ENCODE results near the gene FAM184A. TPM values are rescaled to one million over a fixed set of nuclear protein-coding genes. Genes with fewer than 3 reads are reported as not detected.

FAM184A gene
- total RNA-seq, 1 experiment from 2014 or later: 3.1 TPM

DNA sequence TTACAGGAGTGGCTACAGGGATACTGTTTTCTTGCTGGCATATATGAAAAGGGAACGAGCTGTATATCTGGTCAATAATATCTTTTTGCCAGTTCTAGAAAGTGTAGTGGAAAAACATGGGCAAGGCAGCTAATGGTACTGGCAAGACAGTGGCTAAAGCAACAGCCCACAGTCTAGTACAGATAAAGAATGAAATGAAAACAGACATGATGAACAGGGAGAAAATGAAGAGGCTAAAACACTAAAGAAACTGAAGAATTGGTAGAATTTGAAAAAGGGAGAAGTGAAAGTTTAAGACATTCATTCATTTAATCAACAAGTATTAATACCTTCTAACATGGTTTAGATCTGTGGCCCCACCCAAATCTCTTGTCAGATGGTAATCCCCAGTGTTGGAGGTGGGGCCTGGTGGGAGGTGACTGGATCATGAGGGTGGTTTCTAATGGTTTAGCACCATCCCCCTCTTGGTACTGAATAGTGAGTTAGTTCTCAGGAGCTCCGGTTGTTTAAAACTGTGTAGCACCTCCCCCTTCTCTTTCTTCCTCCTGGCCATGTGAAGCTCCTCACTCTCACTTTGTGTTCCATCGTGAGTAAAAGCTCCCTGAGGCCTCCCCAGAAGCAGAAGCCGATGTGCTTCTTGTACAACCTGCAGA, 18.1 kb downstream of the FAM184A start:
- no peak for DNase-seq (ENCODE audit: low spot score)

DNA sequence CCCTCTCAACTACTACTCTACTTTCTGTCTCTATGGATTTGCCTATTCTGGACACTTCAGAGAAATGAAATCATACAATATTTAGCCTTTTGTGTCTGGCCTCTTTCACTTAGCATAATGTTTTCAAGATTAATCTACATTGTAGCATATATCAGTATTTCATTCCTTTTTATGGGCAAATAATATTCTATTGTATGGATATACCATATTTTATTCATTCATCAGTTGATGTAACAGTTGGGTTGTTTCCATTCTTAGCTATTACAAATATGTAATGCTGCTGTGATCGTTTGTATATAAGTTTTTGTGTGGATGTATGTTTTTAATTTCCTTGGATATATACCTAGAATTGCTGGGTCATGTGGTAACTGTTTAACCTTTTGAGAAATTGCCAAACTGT, 23.4 kb downstream of the FAM184A start:
- no peak for DNase-seq (ENCODE audit: low spot score)

- DNase-seq (ENCODE audit: low spot score): no peak
These were observed 25.5 kb downstream of the FAM184A start for GRCh38 chr6:119052987-119053386.

DNA sequence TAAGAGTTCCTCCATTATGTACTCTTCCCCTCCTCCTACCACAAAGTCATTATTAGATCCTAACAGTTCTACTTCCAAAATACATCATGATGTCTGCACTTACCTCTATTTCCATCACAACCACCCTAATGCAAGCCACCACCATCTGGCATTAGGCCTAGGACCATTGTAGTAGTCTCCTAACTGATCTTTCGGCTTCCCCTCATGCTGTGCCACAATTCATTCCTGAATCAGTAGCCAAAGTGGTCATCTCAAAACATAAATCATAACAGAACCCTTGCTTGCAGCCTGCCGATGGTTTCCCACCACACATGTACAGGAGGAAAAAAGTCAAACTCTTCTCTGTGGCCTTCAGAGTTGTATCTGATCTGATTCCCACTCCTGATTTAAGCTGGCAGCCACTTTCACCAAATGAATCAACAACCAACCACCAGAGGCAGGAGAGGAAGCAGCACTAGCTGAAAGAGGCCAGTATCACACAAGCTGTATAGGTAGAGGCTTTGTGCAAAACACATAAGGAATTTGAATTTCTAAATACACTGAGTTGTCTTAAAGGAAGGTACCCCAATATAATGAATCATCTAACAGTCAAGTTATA, 26.1 kb downstream of the FAM184A start:
- no peak for DNase-seq (ENCODE audit: low spot score)

GRCh38 chr6:119044255-119044654, 34.2 kb downstream of the FAM184A start:
- DNase-seq (ENCODE audit: low spot score): no peak

DNA sequence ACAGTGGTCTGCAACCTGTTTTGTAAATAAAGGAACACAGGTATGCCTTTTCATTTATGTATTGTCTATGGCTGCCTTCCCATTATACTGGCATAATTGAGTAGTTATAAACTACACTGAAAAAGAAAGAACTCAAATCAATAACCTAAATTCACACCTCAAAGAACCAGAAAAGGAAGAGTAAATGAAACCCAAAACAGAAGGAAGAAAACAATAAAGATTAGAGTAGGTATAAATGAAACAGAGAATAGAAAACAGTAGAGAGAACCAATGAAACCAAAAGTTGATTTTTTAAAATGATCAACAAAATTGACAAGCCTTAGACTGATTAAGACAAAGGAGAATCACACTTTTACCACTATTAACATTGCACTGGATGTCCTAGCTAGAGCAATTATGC, 34.7 kb downstream of the FAM184A start:
- no peak for DNase-seq (ENCODE audit: low spot score)

DNA sequence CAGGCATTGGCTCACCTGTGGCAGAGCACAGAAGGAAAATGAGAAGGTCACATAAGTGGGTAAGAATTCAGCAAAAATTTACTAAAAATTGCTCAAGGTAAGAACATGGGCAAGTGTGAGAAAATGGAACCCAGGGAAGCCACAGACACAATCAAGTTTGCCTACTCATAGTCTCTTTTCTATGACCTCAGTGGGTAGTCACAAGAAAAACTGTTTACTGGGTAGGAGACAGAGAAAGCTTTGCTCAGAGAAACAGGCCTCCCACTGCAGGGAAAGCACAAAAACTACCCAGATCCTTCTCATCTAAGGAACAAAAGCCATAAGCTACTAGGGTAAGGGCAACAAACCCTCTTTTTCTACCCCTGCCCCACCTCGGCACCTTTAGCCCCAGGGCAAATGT, 35.2 kb downstream of the FAM184A start:
- no peak for DNase-seq (ENCODE audit: low spot score)

DNA sequence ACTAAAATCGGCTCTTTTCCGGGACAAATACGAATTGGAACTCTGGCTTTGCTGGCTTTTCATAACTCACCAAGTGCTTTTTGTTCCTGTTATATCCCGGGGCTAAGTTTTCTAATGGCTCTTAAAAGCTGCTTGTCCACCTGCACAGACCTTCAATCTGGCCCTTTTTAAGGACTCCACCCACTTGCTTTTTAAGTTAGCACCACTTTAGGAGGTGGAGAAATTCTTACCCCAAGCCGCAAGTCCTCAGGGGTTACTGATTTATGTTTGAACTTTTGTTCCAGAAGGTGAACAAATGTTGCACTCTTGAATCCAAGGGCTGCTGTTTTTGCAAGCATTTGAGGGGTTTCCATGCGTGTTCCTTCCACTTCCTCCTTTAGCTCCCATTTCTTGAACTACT, 37.8 kb downstream of the FAM184A start:
- no peak for DNase-seq (ENCODE audit: low spot score)

DNA sequence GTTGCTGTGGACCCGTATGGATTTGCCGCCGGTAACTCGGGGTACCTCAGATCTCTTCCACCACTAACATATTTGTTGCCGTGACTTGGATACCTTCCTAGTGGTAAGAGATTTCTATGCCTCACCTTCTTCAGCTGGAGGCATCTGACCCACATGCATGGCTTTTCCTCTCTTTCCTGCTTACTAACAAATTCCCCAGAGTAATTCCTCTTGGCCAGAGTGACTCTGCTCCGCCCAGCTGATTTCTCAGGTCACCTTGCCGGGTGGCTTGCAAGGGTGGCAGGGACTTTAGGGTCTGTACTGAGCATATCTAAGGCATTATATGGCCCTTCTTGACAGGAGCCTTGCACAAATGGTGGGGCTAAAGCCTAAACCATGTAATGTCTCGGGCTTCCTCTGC, 38.2 kb downstream of the FAM184A start:
- DNase-seq (ENCODE audit: low spot score): no peak

DNA sequence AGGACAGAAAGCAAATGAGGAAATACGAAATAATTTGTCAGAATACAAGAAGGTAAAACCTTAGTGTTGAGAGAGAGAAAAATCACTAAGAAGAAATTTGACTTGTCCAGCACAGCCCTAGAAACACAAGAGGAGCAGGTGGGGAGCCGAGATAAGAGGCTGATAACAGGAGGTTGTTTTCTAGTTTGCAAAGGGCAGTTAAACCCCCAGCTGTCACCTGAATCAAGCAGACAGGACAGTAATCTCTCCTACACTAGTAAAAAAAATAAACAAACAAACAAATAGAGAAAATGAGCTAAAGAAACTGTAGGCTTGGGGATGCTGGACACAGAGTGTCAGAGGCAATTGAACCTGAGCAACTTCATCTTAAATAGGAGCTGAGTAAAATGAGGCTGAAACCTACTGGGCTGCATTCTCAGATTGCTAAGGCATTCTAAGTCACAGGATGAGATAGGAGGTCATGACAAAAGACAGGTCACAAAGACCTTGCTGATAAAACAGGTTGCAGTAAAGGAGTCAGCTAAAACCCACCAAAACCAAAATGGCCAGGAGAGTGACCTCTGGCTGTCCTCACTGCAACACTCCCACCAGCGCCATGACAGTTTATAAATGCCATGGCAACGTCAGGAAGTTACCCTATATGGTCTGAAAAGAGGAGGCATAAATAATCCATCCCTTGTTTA, 40.4 kb downstream of the FAM184A start:
- DNase-seq (ENCODE audit: low spot score): no peak

- no peak for DNase-seq (ENCODE audit: low spot score)
These were observed 41.2 kb downstream of the FAM184A start for GRCh38 chr6:119037264-119037663.

GRCh38 chr6:119036081-119036480, 42.4 kb downstream of the FAM184A start:
- no peak for DNase-seq (ENCODE audit: low spot score)

GRCh38 chr6:119035459-119035858, 43.0 kb downstream of the FAM184A start:
- DNase-seq (ENCODE audit: low spot score): no peak

GRCh38 chr6:119034827-119035458, 43.5 kb downstream of the FAM184A start:
- no peak for DNase-seq (ENCODE audit: low spot score)

DNA sequence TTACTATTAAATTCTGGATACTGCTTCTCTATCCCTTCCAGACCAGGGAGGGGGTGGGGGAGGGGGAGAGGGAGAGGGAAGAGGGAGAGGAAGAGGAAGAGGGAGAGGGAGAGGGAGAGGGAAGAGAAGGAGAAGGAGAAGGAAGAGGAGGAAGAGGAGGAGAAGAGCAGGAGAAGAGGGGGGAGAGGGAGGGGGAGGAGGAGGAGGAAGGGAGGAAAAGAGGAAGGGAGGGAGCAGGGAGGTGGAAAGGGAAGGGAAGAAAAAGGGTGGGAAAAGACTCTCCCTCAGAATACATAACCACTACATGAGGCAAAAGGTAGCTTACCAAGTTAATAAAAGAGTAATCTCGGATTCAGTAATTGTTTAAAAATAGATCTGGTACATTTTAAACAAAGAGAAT, 46.0 kb downstream of the FAM184A start:
- DNase-seq (ENCODE audit: low spot score): no peak

DNA sequence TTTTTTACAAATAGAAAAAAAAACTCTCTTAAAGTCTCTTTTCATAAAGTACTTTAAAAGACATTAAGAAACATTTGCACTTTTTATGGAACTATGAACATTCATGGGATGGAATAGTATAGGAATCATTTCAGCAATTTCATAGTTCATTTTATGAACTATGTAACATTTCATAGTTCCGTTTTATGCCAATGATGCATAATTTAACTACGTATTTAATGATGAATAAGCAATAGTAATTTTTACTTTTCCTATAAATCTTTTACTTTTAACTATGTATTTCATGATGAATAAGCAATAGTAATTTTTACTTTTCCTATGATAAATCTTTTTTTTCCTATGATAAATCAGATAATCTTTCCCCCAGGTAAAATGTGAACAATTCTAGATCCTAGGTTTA, 47.7 kb downstream of the FAM184A start:
- no peak for DNase-seq (ENCODE audit: low spot score)

- DNase-seq (ENCODE audit: low spot score): no peak
These were observed 50.4 kb downstream of the FAM184A start for GRCh38 chr6:119028091-119028490.

GRCh38 chr6:119027465-119027864, 51.0 kb downstream of the FAM184A start:
- DNase-seq (ENCODE audit: low spot score): no peak

- DNase-seq (ENCODE audit: low spot score): no peak
These were observed 51.6 kb downstream of the FAM184A start for GRCh38 chr6:119026822-119027221.

GRCh38 chr6:119025793-119026192, 52.7 kb downstream of the FAM184A start:
- DNase-seq (ENCODE audit: low spot score): no peak

DNA sequence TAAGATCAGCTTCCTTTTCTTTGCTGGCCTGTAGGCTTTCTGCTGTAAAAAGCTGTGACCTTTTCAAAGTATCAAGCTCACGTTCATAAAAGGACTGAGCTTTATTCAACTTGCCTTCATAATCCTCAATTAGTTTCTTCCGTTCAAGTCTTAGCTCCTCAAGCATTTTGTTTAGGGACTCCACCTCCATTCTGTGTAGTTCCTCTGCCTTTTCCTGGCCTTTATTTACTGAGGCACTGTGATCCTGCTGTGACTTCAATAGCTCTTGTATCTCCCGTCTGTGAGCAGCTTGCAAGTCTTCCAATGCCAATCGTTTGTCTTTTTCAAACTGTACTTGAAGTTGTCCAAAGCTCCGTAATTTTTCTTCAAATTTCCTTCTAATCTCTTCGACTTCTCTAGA, 54.4 kb downstream of the FAM184A start:
- no peak for DNase-seq (ENCODE audit: low spot score)

- DNase-seq (ENCODE audit: low spot score): no peak
These were observed 55.7 kb downstream of the FAM184A start for GRCh38 chr6:119022796-119023195.
